HG02840 (cell line): Measurements from ENCODE around the gene MELTF.

Experiments used
- ATAC-seq: cut with Tn5 transposase; IDR thresholded peaks from one replicate; pipeline ENCODE4 v1.9.1; 2021; ENCODE audit warnings: mild to moderate bottlenecking, moderate library complexity, moderate number of reproducible peaks; ENCODE audit not compliant: unreplicated experiment, low FRiP score

MELTF gene

GRCh38 chr3:197027151-197027895, 2.3 kb downstream of the MELTF start:
- ATAC-seq, result no peak

GRCh38 chr3:197026481-197026866, 3.1 kb downstream of the MELTF start:
- no peak for ATAC-seq

DNA sequence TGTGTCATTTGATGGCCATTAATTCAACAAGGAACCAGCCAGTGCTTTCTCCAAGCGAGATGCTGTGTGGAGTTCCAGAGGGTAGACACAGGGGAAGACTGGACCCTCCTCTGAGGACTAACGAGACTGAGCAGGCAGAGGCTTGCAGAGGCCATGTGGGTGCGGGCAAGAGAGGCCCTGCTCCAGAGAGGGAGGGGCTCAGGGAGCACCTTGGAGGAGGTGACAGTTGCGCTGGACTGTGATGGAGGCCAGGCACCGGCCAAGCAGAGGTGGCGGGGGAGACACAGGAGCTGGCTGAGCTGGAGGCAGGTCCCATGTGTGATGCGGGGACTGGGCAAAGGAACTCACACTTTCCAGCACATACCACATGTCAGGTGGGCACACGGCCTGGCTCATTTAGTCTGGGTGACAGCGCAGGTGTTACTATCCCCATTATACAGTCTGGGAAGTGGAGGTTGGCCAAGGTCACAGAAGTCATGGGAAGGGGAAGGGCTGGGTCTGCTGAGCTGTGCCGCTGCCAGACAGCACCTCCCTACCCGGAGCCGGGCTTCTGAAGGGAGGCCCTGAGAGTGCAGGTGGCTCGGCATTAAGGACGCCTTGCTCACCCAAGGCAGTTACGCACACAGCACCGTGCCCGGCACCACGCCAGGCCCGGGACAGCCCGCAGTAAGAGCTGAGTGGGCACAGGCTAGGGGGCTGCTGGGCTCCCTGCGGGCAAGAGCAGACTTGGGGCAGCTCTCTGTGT, 3.7 kb downstream of the MELTF start:
- no peak for ATAC-seq

DNA sequence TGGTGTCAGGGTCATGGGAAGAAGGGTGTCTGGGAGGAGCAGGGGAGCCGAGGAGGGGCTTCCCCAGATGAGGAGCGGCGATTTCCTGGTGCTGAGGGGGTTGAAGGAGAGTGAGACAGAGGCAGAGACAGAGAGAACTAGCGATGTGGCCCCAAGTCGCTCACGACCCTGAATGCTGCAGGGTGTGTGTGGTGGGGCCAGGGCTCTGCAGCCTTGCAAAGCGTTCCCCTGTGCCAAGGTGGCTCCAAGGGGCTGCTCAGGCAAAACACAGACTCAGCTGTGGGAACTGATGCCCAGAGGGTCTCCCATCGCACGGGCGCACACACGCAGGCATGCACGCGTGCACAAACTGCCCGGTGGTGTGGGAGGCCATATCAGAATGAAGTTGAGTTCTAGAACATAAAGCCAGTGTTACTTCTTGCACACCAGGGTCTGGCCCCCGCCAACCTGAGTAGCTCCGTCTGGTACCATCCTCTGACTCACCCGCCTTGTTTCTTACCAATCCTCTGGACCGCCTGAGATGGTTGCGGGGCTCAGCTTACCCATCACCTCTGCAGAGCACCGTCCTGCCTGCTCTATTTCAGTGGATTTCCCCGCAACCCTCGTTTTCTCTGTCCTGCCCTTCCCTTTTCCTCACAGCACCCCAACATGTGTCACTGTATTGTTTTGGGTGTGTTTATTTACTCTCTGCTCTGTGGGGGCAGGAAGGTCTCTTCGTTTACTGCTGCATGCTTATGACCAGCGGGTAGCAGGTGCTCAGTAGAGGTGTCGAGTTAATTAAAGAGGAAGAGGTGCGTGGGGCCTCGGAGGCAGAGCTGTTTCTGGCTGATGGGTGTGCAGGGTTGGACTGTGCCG, 4.5 kb downstream of the MELTF start:
- no peak for ATAC-seq

DNA sequence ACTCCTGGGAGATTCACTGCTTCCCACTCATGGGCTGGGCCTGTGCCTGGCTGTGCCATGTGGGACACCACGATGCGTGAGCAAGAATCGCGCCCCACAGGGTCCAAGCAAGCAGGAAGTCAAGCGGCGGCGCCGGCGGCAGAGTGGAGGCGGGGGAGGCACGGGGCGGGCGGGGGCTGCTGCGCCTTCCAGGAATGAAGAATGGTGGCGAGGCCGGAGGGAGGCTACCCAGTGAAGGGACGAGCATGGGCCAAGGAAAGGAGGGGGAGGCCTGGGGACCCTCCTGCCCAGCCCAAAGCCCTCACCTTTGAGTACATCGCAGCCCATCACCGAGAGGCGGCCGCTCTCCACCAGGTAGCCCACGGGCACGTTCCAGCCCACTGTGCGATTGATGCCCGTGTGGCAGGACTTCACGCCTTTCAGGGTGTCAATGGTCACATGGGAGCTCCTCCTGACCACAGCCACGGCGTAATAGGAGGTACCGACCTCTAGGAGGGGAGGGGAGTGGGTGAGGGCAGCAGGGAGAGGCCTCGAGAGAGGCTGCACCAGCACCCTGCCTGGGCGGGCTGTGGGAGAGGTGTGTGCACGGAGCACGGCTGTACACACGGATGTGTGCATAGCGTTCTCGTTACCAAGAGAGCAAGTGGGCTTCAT, 5.5 kb downstream of the MELTF start:
- no peak for ATAC-seq

DNA sequence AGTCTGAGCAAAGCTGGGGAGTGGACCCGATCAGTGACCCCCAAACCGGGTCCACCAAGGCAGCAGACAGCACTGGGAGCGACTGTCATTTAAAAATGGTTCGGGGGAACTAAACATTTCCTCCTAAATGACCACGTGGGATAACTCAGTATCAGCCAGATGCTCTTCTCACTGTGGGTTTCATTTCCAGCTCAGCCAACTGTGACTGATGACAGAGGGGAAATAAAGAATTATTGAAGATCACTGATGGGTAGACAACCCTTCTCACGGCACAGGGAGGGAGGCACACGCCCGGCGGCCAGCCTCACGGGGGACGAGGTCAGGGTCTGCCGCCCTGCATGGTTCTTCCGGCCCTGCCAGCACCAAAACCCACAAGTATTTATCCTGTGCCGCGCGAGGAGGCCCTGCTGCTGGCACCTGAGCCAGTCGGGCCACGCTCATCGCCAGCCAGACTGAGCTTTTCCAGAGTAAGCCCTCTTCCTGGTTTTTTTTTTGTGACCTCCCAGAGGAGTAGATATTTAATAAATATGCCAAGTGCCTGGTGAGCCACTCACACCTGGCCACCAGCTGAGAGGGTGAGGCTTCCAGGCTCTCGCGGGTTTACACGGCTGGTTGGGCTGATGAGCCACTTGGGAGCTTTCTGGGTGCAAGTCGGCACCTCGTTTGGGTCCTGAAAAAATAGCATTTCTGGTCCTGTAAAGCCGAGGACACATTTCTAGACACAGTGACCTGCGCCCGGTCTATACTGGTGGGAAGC, 6.2 kb downstream of the MELTF start:
- ATAC-seq, result no peak

- no peak for ATAC-seq
Measured at GRCh38 chr3:197022405-197023231, 7.0 kb downstream of the MELTF start.

- no peak for ATAC-seq
Measured at GRCh38 chr3:197021729-197022404, 7.8 kb downstream of the MELTF start.

DNA sequence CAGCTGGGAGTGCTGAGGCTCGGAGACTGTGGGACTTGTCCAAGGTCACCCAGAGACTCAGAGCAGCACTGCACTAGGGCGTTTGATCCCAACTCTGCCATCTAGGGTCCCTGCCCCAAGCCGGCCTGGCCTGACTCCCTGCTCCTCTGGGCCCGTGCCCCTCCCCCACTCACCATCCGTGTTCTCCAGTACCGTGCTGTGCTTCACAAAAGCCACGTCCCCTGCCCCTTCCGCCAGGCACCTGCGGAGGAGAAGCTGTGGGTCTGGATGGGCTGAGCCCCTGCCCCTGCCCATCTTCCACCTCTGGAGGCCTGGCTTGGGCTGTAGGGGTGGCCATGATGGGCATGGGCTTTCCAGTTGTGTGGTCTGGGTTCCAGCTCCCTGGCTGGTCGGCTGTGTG, 8.4 kb downstream of the MELTF start:
- no peak for ATAC-seq

GRCh38 chr3:197019535-197019934, 10.1 kb downstream of the MELTF start:
- ATAC-seq, result no peak

DNA sequence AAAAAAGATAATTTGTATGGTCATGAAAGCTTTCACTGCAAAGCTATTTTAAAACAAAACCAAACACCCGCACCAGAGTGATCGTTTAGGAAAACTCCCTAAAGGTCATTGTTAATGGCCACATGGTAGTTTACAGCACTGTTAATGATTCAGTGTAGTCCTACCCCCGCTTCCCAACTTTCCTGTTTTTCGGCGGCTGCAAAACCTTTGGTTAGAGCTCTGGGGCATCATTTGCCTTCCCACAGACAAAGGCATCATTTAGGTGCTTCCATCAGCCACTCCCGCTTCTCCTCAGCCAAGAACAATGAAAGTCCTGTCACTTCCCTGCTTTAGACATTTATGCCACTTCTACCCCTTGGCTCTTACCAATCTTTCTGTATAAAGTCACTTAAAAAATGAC, 10.6 kb downstream of the MELTF start:
- no peak for ATAC-seq

- no peak for ATAC-seq
Measured at GRCh38 chr3:197017003-197017402, 12.6 kb downstream of the MELTF start.

DNA sequence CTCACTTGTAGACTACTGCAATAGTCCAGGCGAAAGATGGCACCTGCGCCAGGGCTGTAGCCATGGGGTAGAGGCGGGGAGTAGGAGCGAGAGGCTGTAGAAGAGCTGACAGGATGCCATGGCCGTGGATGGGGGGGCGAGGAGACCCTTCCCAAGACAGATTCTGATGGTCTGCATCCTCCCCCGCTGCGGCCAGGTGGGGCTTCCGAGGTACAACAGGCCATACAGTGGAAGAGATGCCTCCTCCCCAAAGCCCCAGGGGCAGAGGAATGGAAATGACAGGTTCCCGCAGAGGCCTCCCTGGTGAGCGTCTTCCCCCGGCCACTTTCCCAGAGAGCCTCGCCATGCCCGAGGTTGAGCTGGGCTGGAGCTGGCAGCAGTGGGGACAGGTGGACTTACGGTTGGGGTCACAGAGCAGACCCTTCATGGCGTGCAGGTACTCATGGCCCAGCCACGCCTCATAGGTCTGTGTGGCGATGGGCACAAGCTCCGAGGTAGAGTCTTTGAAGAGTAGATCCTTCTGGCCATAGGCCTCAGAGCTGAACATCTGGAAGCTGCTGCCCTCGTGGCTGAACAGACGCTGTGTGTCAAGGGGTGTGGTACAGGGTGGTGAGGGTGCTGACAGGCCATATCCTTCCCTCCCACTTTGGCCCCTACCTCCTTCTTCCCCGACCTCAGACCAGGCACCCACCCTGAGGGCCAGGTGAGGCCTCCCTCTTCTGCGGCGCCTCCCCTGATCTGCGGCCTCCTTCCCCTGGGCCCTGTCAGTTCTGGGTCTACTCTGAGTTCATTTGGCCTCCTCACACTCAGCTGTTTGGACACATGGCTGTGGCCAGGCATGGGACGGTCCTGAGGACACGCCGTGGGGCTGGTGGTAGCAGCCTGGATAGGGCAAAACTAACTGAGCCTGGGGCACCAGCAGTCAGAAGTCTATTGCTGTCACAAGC, 13.6 kb downstream of the MELTF start:
- no peak for ATAC-seq

DNA sequence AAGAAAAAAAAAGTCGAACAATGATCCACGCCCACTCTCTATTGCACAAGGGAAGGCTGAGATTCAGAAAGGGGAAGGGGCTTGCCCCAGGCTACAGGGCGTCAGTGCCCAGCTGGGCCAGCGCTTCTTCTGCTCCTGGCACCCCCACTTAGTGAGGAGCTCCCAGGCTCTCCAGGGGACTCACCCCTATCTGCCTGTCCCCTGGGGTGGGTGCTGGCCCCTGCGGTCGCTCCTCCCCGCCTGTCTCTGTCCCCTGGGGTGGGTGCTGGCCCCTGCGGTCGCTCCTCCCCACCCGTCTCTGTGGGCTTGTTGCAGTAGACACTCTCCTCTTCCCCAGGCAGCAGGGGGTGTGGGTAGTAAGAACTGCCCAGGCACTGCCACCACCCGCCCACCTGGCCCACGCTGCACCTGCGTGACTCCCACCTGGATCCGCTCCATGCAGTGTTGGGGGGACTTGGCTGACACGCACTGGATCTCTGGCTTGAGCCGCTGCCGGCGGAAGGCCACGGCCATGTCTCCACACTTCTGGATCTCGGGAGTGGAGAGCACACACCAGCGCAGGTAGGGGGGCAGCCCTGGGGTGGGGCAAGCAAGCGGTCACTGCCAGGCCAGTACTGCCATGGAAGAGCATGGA, 14.6 kb downstream of the MELTF start:
- no peak for ATAC-seq

DNA sequence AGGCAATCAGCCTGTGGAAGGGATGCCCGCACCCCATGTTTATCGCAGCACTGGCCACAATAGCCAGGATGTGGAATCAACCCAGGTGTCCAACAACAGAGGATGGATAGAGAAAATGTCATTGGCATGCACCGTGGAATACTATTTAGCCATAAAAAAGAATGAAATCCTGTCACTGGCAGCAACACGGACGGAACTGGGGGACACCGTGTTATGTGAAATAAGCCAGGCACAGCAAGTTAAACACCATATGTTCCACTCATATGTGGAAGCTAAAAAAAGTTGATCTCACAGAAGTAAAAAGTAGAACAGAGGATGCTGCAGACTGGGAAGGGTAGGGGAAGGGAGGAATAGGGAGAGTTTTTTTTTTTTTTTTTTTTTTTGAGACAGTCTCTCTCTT, 15.6 kb downstream of the MELTF start:
- ATAC-seq, result no peak

- no peak for ATAC-seq
Measured at GRCh38 chr3:197012540-197012883, 17.1 kb downstream of the MELTF start.
